ENCODE measurements around the gene LTB4R.
A peak's percentile ranks its signal among the peaks of the same experiment; 100 is the strongest.

Gene LTB4R

GRCh38 chr14:24299255-24300191, 11.8 kb upstream of the LTB4R start, which contains the start of the genes DHRS1 and NOP9:
Gene DHRS1 (minus strand): TSS chr14:24299780. CDS start chr14:24299106, 674 bp downstream.
Gene NOP9 (plus strand): TSS chr14:24299850. CDS start chr14:24299955, 105 bp downstream.
- no peak for TF ChIP-seq CTCF (IDR thresholded peaks at IDR 0.05; ENCODE audit: extremely low read depth, insufficient read depth, missing control alignments)
- peak; percentile 97 for DNase-seq (ENCODE audit: low spot score)
- in situ Hi-C loops (cut with MboI; ENCODE audit: low pct_unique_long_range_greater_than_20kb, low sequenced_read_pairs, unreplicated experiment) = loop anchor here (5.0 kb wide), 1 partner anchor 57 kb away; the partner anchor contains the start of gene TINF2

DNA sequence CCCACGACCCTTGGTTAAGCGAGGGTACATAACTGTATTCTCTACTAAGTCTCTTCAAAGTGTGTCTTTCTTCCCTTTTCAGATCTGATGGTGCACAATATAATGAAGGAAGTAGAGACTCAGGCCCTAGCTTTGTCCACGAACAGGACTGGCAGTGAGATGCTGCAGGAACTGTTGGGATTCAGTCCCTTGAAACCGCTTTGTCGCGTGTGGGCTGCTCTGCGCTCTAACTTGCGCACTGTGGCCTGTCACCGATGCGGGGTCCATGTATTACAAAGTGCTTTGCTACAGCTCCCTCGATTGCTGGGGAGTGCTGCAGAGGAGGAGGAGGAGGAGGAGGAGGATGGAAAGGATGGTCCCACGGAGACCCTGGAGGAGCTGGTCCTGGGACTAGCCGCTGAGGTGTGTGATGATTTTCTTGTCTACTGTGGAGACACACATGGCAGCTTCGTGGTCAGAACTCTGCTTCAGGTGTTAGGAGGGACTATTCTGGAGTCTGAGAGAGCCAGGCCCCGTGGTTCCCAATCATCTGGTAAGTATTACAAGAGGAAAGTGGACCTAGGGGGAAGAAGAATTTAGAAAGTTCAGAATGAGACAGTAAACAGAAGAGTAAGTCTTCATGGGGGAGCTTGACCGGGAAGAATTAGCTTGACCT, 10.8 kb upstream of the LTB4R start:
- DNase-seq (ENCODE audit: low spot score) = no peak
- no peak for TF ChIP-seq CTCF (IDR thresholded peaks at IDR 0.05; ENCODE audit: extremely low read depth, insufficient read depth, missing control alignments)
- in situ Hi-C loops (cut with MboI; ENCODE audit: low pct_unique_long_range_greater_than_20kb, low sequenced_read_pairs, unreplicated experiment) = no loop called here

DNA sequence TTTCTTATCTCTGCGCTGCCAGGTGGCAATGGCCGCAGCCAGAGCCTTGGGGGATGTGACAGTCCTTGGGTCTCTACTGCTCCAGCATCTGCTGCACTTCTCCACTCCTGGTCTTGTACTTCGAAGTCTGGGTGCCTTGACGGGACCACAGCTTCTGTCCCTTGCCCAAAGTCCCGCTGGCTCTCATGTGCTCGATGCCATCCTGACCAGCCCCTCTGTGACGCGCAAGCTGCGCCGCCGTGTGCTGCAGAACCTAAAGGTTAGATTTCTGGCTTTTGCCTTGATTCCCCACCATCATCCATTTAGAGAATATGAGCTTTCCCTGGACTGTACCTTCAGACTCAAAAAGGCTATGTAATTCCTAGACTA, 7.3 kb upstream of the LTB4R start:
- in situ Hi-C loops (cut with MboI; ENCODE audit: low pct_unique_long_range_greater_than_20kb, low sequenced_read_pairs, unreplicated experiment) = no loop called here
- DNase-seq (ENCODE audit: low spot score) = no peak
- no peak for TF ChIP-seq CTCF (IDR thresholded peaks at IDR 0.05; ENCODE audit: extremely low read depth, insufficient read depth, missing control alignments)

- DNase-seq (ENCODE audit: low spot score) = no peak
- in situ Hi-C loops (cut with MboI; ENCODE audit: low pct_unique_long_range_greater_than_20kb, low sequenced_read_pairs, unreplicated experiment) = no loop called here
- no peak for TF ChIP-seq CTCF (IDR thresholded peaks at IDR 0.05; ENCODE audit: extremely low read depth, insufficient read depth, missing control alignments)
Measured at GRCh38 chr14:24307156-24307574, 4.1 kb upstream of the LTB4R start.

GRCh38 chr14:24307575-24308341, 3.5 kb upstream of the LTB4R start, which contains the start of gene CIDEB:
Gene CIDEB (minus strand): TSS chr14:24307977. CDS start chr14:24307858, 119 bp downstream.
- DNase-seq (ENCODE audit: low spot score) = peak; percentile 79
- in situ Hi-C loops (cut with MboI; ENCODE audit: low pct_unique_long_range_greater_than_20kb, low sequenced_read_pairs, unreplicated experiment) = no loop called here
- peak; percentile 95 for TF ChIP-seq CTCF (IDR thresholded peaks at IDR 0.05; ENCODE audit: extremely low read depth, insufficient read depth, missing control alignments)
